Transverse colon (tissue), 4 donors: ENCODE results near the gene ATL1. TPM values are rescaled to one million over a fixed set of nuclear protein-coding genes. Genes with fewer than 3 reads are reported as not detected.

ENCODE experiments used
- DNase-seq: peaks from one replicate; pipeline ENCODE4 v3.0.0-alpha.2; 2019
- H3K27ac ChIP-seq, 4 donors: fragments of 200-600 bp; sonication (generic); 2 replicates each; pipeline ENCODE4 v1.5.1; 2016 to 2018; ENCODE audit warnings: inconsistent platforms in 4 of 4
- H3K27me3 ChIP-seq: fragments of 200-600 bp; sonication (generic); 2 replicates; pipeline ENCODE4 v1.5.1; 2017; ENCODE audit warnings: inconsistent platforms
- H3K36me3 ChIP-seq, 4 donors: fragments of 200-600 bp; sonication (generic); 2 replicates each; pipeline ENCODE4 v1.5.1; 2017 to 2019; ENCODE audit warnings: inconsistent platforms in 4 of 4
- H3K4me1 ChIP-seq, 4 donors: fragments of 200-600 bp; sonication (generic); 2 replicates each; pipeline ENCODE4 v1.5.1; 2017 to 2020; ENCODE audit warnings: inconsistent platforms in 4 of 4
- H3K4me3 ChIP-seq, 4 donors: fragments of 200-600 bp; sonication (generic); 1 replicate in 1 of 4; 2 replicates in 3 of 4; pipeline versions ENCODE4 v1.5.1 to v1.6.1; 2017 to 2019; ENCODE audit warnings: inconsistent platforms in 4 of 4
- H3K9me3 ChIP-seq, 2 donors: fragments of 200-600 bp; sonication (generic); 2 replicates each; pipeline ENCODE4 v1.5.1; 2017 to 2019; ENCODE audit warnings: inconsistent platforms in 2 of 2
- EP300 ChIP-seq: sonication (generic); formaldehyde crosslinking; IDR thresholded peaks from one replicate; pipeline ENCODE4 v1.6.1; 2017; ENCODE audit warnings: antibody characterized with exemption, low read depth
- POLR2A ChIP-seq: fragments of 450-650 bp; IDR thresholded peaks from one replicate; pipeline ENCODE4 v1.6.1; 2016; ENCODE audit warnings: antibody characterized with exemption, mild to moderate bottlenecking, moderate library complexity
- POLR2AphosphoS5 ChIP-seq, 3 donors: sonication (generic); formaldehyde crosslinking; IDR thresholded peaks; one replicate each; pipeline ENCODE4 v1.6.1; 2016; ENCODE audit warnings: antibody characterized with exemption in 3 of 3
- WGBS, 2 donors: methylation state at CpG; one replicate each; pipeline ENCODE4 v1.1.5; 2018; ENCODE audit warnings: low coverage in 1 of 2; 5-methylcytosine and 5-hydroxymethylcytosine counted together
- in situ Hi-C, 4 donors: fragments of 200-750 bp; cut with MboI; loops; one replicate each; pipeline versions ENCODE4 v1.15.0 to v1.15.1; 2017; ENCODE audit warnings: low sequenced_read_pairs in 3 of 4, low pct_ligation_motif_present in 1 of 4, low pct_unique_long_range_greater_than_20kb in 1 of 4
- intact Hi-C: fragments of 100-400 bp; cut with DNase I; formaldehyde crosslinking; loops from one replicate; pipeline ENCODE4 v1.15.1; 2023; ENCODE audit warnings: low total_unique reads
- total RNA-seq, 4 donors: library from RNA; depleted of rRNA; stranded (reverse); fragments of >200 nt; gene quantifications; one replicate each; pipeline ENCODE4 v1.1.0, GENCODE V29; 2016
- TF ChIP-seq, protein P1 (sequence below), 5 experiments: fragments of 200-600 bp in 3 of 5; fragments of 450-650 bp in 2 of 5; sonication (generic) in 3 of 5; IDR thresholded peaks; 1 replicate in 2 of 5; 2 replicates in 3 of 5; pipeline ENCODE4 v1.5.1; 2016 to 2017; ENCODE audit warnings: antibody characterized with exemption in 5 of 5, inconsistent platforms in 3 of 5, mild to moderate bottlenecking in 2 of 5, moderate library complexity in 1 of 5

ATL1 gene
- total RNA-seq, 4 donors from 2014 or later: 1.1 to 14.1 (median 11.4) TPM; not detected in 1

DNA sequence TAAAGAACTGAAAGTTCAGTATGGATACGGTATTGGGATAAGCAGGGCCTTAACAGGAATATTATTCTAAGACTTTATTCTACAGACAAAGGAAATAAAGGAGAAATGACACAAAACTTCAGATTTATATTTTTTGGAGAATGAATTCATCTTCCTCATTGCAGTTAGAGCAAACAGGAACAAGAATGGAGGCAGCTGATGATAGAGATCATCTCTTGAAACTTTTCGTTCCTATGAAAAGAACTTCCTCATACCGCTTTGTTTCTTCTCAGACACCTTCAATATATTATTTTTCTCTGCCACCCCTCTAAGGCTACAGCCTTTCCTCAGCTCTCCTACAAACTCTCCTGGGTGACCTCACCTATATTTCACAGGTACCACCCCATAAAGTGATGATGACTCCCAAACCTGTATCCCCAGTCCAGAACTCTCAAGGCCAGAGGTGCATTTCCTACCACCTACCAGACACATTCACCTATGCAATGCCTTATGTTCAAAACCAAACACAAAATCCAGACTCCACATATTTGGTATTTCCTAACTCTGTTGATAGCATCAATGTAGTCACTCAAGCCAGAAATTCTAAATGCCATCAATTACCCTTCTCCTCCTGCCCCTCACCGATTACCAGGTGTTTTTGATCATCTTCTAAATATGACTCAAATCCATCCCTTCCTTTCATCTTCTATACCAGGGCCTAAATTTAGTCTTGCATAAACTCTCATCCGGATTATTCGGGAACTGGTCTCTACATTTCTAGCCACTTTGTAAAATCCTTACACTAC is 35.0 kb upstream of the ATL1 start:
- in situ Hi-C loops (loop anchor here in 3 of 4 donors (5.0 to 25.0 kb wide), 3 partner anchors 200 to 663 kb away; partner anchors contain the start of gene NEMF (in 2 of the 3)), intact Hi-C loops (no loop called here)
- TF ChIP-seq, protein P1, sequence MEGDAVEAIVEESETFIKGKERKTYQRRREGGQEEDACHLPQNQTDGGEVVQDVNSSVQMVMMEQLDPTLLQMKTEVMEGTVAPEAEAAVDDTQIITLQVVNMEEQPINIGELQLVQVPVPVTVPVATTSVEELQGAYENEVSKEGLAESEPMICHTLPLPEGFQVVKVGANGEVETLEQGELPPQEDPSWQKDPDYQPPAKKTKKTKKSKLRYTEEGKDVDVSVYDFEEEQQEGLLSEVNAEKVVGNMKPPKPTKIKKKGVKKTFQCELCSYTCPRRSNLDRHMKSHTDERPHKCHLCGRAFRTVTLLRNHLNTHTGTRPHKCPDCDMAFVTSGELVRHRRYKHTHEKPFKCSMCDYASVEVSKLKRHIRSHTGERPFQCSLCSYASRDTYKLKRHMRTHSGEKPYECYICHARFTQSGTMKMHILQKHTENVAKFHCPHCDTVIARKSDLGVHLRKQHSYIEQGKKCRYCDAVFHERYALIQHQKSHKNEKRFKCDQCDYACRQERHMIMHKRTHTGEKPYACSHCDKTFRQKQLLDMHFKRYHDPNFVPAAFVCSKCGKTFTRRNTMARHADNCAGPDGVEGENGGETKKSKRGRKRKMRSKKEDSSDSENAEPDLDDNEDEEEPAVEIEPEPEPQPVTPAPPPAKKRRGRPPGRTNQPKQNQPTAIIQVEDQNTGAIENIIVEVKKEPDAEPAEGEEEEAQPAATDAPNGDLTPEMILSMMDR (IDR thresholded peaks at IDR 0.05): no peak
- no peak for TF ChIP-seq POLR2A
- no peak for TF ChIP-seq EP300
- TF ChIP-seq POLR2AphosphoS5 (IDR thresholded peaks at IDR 0.05): no peak
- H3K36me3 ChIP-seq: no peaks in the 10 kb centered on the region
- H3K9me3 ChIP-seq: no peaks in the 10 kb centered on the region
- no peaks in the 10 kb centered on the region for H3K27me3 ChIP-seq
- no peak overlapping the region for H3K4me3 ChIP-seq
- no peak for DNase-seq
- 79 to 93% methylated on average over 6 of the region's 6 CpGs for WGBS, 2 donors
- H3K27ac ChIP-seq: no peak overlapping the region
- H3K4me1 ChIP-seq: peaks cover 19 to 67% (median 32%) of the 10 kb centered on the region in 4 donors

DNA sequence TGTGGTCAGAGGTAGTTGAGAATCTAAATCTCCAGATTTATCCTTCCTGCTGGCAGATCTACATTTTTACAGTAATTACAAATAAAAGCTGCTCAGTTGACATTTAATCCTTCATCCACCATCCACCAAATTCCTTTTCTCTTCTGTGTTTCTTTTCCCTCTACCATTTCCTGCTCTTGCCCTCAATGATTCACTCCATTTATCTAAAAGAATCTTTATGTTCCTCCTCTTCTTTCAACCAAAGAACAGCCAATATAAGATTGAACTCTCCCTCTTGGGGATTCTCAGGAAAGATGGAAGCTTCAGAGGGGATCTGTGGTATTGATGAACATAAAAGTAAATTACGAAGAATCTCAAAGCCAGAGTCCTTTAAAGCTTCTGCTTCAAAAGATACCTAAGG is 31.9 kb upstream of the ATL1 start:
- WGBS, 2 donors: 91 to 100% methylated on average over 1 of the region's 1 CpG
- Histone ChIP-seq H3K4me1 (peaks cover 20 to 62% (median 29%) of the 10 kb centered on the region in 4 donors), H3K4me3 (no peak overlapping the region), H3K9me3 (no peaks in the 10 kb centered on the region), H3K27ac (no peak overlapping the region), H3K36me3 (no peaks in the 10 kb centered on the region), H3K27me3 (no peaks in the 10 kb centered on the region)
- in situ Hi-C loops (loop anchor here in 3 of 4 donors (5.0 to 25.0 kb wide), 3 partner anchors 203 to 666 kb away; partner anchors contain the start of gene NEMF (in 2 of the 3)), intact Hi-C loops (no loop called here)
- no peak for DNase-seq
- TF ChIP-seq POLR2AphosphoS5 (IDR thresholded peaks at IDR 0.05) (no peak), EP300 (no peak), POLR2A (no peak)
- TF ChIP-seq, protein P1 (IDR thresholded peaks at IDR 0.05): no peak

DNA sequence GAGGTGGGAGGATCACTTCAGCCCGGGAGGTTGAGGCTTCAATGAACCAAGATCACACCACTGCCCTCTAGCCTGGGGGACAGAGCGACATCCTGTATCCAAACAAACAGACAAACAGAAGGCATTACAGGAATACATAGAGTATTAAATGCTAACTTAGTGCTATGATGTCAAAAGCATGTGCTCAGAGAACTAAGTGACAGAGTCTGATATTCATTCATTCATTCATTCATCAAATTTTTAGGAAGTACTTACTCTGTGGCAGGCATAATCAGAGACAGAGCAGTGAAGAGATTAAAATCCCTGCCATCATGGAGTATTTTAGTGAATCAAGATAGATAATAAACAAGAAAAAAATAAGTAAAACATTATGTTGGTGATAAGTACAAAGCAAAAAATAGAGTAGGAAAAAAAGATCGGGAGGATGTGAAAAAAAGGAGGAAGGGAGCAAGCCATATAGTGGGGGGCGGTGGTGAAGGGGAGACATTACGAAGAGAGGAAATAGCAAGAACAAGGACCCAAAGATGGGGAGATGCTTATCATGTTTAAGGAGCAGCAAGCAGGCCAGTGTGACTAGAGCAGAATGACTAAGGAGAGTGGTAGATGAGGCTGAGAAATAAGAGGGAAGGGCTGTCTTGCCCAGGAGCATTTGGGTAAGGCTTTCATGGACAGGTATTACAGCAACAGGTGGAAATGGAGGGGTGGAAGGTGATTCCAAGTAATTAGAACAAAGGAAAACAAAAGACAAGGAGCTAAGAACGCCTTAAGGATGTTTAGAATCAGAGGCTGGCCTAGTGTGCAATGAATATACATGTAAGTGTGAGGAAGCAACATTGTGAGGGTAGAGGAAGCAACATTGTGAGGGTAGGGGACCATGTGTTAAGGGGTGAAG is 30.4 kb upstream of the ATL1 start:
- no peak for DNase-seq
- 66 to 71% methylated on average over 5 to 6 of the region's 6 CpGs for WGBS, 2 donors
- H3K36me3 ChIP-seq: no peaks in the 10 kb centered on the region
- in situ Hi-C loops (loop anchor here (5.0 to 25.0 kb wide), 3 partner anchors 205 to 667 kb away; partner anchors contain the start of gene NEMF (in 2 of the 4)), intact Hi-C loops (loop anchor here (5.0 kb wide), 1 partner anchor 207 kb away; no protein-coding TSS in a partner anchor)
- H3K9me3 ChIP-seq: no peaks in the 10 kb centered on the region
- peaks cover 14 to 56% (median 23%) of the 10 kb centered on the region in 4 donors for H3K4me1 ChIP-seq
- TF ChIP-seq, protein P1 (IDR thresholded peaks at IDR 0.05): no peak
- TF ChIP-seq EP300 (no peak), POLR2A (no peak), POLR2AphosphoS5 (IDR thresholded peaks at IDR 0.05) (no peak)
- no peaks in the 10 kb centered on the region for H3K27me3 ChIP-seq
- no peak overlapping the region for H3K4me3 ChIP-seq
- H3K27ac ChIP-seq: peak overlapping the region in 3 of 4 donors; percentile 2 to 8 (median 8)
